HUDEP-2 (cell line): ENCODE results near the gene PTPRO.

Experiments used
- DNase-seq, 76 experiments: peaks; one replicate each; lab custom pipeline; 2025; ENCODE audit not compliant: unreplicated experiment in 76 of 76; lab: John Stamatoyannopoulos, UW

PTPRO gene

DNA sequence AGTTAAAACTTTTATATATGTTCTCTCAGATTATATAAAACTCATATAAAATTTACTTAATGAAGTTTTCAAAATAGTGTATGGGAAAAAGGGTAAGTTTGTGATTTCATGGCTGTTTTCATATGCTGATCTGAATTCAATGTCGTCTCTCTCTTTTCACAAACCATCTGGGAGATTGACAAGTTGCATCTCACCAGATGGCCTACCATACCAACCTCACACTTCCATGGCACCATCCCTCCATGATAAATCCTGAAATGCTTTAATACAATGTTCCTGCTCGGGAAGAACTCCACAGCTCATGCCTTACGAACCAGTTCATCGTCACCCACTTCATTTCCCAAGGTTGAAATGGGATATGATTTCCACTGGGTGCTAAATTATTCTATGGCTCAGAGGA, 22.3 kb downstream of the PTPRO start:
- DNase-seq, result no peak

DNA sequence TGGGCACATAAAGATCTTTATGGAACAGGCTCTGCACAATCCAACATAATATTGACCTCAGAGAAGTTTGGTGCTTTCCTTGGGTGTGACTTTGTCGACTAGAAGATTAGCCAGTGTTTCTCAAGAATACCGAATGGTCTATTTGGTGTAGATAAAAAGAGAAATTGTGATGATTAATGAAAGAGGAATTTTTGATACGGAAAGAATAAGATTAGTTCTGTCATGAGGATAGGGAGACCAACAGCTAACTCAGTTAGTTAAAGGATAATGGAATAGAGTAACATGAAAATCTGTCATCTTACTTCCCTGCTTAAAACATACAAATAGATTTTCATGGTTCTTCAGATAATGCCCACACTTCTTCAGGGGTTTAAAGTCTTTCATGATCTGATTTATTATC, 24.2 kb downstream of the PTPRO start:
- DNase-seq, result no peak

DNA sequence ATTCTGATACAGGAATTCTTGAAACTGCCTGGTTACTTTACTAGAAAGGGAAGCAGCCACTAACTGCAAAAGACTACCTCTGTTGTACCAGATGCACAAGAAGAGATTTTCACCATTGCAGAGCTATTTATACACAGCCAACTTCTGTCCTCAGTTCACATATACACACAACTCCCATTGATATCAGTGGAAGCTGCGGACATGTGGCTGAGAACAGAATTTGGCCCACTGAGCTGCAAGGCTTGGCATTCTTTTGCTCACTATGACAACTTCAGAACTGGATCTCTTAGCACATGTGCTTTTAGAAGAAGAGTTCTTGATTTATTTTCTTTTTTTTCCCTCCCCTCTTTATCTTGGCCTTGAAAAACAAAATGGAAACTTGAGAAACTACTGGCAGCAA, 28.3 kb downstream of the PTPRO start:
- DNase-seq, result no peak

DNA sequence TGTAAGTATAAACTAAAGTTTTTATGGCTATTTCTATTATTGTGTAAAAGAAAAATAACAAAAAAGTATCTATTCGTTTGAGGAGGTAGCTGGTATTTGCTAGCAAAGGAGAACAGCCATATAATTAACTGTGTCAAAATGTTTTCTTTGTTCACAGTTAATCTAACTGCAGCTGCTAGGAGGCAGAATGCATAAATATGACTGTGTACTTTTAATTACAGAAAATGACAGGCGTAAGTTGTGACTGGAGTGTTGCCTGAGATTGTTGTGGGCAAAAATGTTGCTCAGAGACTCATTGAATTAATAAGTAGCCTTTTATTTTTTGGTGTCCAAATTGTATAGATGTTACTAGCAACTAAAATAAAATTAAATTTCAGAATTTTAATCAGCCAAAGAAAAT, 33.5 kb downstream of the PTPRO start:
- no peak for DNase-seq

DNA sequence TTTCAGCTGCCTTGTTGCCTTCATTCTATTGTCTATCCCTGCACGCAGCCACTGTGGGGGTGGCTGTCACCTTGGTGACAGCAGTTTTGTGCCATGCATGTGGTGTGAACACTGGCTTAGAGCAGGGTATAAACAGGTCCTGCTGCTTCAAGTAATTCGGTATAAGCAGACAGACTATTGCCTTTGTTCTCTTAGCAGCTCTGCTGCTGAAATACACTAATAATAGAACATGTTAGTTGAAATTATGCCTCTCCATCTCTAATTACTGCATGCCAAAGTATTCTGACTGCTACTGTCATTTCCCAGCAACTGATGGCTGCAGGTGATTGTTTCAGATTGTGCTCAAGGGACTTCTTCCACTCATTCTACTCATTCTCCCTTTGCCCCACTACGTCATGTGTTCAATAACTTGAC, 34.6 kb downstream of the PTPRO start:
- no peak for DNase-seq

DNA sequence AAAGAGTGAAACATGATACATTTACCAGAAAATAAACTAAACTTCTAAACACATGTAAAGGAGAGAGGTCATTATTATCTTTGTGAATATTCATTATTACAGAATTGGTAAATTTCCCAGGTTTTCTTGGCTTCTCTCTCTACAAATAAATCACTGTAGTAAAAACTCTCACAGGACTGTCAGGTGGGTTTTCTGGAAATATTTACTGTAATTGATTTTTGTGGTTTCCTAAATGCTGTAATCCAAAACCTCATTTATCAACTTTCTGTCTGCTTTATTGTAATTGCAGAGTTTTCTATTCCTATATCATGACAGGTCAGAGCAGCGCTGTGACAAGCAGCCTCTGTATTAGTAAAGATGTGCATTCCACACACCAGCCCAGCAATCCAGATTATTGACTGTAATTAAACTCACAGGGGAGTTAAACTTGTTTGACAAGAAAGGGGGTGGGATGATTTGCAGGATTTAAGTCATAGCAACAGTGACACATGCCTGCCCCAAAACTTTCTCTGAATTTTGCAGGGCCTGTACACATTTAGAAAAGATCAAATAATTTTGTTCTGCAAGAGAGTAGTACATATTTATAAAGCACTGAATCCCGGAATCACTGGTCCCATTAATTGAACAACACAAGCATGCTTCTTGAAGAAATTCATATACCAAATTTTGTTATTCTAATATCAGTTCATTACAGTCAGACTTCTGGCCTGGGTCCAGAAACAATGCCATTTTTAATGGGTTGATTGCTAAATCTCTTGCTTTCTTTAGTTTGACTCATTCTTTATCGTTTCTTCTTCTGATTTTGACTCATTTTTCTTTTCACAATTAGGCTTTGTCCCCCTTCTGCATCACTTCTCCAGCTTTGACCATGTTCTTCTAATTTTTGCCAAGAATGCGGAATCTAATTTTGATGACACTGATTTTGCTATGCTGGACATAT, 42.2 kb downstream of the PTPRO start:
- no peak for DNase-seq

DNA sequence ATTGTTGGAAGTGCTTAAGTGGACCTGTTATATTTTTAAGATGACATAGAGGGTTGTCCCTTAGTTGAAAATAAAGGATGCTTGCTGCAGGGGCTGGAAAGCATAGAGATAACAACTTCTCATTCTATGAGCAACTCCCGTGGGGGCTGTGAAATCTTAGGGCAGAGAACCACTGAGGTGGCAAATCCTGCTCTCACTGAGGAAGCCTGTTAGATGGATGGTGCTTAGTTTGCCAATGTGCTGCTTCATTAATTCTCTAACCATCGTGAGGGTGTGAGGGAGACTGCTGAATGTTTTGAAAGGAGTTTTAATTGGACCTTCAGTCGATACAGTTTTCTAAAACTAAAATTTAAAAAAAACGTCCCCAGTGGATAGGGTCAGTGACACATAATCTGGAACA, 46.5 kb downstream of the PTPRO start:
- DNase-seq, result no peak

DNA sequence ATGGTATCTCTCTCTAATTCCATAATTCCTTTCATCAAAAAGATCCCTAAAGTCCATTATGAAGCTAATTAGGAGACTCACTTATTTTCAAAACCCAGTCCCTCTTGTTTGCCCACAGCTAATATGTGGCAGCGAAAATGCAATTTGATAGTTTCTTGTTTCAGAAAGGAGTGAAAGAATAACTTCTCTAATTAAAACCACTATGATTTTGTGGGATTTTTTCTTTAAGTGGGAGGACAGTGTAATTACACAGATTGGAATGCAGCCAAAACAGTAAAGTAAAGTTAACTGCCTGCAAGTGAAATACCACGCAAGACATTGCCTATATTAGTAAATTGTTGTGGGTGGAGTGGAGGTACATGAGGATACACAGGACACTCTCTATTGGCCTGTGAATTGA, 50.0 kb downstream of the PTPRO start:
- no peak for DNase-seq

DNA sequence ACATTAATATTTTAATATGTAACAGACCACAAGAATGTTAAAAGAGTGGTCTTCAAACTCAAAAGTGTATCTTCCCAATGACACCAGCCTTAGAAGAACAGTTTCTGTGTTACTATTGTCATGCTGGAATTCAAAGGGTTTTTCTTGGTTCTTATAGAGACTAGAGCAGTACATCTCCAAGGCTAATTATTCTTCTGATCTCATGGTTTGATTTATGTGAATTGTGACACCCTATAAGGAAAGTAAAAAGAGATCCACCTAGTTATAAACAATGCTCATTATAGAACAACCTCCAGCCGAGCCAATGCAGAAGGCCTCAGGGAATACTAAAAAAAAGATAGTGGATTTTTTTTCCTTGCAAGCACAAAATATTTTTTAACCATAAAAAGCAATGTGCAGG, 65.5 kb downstream of the PTPRO start:
- DNase-seq, result no peak

DNA sequence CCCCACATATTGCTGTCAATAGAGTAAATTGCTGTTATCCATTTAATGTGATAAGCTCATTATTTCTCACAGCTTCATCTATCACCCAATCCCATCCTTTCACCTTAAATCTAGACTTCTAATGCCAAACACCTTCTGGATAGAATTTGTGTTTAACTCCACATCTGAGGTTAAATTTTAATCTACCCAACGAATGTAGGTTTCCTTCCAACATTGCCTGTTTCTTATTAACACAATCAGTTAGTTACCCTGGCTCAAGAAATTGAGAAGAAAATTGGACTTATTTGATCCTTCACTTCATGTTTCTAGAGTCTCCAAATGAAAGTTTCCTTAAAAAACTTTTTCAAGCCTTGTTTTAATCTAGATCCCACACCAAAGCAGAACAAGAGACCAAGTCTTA, 67.3 kb downstream of the PTPRO start:
- DNase-seq, result no peak

DNA sequence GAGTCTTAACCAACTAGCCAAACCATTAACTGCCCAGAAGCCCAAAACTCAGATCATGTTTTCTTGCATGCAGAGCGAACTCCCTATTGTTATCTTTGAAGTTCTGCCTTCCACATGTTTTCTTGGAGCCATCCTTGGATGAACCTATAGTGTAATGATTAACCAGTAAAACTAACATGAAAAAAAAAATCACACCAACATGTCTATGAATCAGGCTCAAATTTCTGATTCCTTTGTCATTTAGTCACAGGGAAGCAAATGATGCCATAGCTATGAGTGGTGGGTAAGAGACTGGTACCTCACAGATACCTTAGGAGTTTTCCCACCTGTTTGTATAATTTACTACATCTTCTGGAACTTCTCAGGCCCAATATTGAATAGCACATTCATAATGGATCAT, 70.7 kb downstream of the PTPRO start:
- no peak for DNase-seq

DNA sequence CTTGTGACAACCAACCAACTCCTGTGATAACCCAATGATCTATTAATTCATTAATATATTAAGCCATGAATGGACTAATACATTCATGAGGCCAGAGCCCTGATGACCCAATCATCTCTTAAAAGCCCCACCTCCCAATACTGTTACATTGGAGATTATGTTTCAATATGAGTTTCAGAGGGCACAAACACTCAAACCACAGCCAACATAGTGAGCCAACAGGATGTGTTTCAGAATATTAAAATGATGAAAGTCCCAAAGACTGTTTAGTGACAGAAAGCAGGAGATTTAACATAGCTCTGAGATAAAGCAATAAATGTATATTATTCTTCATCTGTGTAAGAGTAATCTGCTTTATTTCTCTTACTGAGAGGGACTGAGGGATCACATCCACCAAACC, 71.7 kb downstream of the PTPRO start:
- no peak for DNase-seq

DNA sequence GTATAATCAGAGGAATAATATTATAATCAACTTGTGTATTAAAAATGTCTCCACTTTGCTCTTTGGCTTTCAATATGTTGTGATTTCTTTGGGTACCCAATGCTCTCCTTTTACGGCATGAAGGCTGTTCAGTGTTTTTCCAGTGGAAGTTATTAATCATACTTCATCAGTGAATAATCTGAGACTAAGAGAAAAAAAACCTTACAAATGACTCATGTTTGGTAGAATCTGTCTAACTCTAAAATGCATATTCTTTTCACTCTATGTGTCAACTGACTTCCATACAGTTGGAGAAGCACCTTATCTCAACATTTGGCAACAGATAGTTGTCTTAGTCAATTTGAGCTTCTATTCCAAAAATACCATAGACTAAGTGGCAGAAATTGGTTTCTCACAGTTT, 82.2 kb downstream of the PTPRO start:
- DNase-seq, result no peak

DNA sequence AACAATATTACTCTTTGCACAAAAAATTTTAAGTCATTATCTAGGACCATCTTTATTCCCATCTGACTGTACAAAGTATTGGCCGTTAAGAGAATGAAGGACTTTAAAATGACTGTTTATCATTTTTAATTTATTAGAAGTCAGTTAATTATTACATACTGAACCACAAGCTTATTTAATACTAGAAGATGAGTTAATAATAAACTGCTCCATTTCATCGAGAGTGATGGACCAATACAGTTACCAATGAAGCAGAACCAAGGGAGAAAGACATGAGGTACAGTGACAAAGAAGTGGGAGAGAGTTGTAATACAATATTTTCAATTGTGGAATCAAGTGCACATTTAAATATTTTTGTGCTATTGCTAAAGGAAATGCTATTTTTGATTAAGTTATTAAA, 83.3 kb downstream of the PTPRO start:
- DNase-seq, result no peak

DNA sequence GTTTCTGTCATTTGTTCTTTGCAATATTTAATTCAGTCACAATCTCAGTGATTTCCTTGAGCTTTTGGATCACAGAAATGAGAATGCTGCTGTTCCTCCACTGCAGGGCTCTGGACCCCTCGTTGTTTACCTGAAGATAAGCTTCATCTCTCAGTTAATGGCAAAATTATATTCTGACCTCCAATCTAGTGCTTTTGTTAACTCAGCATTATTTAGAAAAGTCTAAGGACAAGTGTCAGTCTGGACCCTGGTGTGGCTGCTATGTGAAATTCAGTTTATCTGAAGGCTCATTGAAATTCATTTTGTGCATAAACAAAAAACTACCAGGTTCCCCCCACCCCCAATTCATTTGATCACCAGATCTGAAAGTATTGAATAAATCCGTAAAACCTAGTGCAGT, 84.7 kb downstream of the PTPRO start:
- no peak for DNase-seq

DNA sequence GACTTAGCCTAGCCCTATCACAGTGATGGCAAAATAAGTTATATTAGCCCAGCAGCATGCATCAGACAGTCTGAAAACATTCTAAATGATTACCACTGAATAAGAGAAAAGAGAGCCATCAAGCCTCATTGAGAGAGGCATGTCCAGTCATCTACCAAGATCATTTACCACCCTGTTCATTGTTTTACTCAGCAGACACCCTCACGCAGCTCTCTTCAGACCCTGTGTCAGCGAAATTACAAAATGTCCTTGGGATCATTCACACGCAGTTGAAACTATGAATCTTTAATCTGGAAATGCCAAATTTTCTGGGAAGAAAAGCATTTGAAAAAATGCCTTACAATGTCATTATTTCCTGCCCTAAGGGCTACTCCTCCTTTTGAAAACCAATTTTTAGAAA, 89.5 kb downstream of the PTPRO start:
- no peak for DNase-seq

DNA sequence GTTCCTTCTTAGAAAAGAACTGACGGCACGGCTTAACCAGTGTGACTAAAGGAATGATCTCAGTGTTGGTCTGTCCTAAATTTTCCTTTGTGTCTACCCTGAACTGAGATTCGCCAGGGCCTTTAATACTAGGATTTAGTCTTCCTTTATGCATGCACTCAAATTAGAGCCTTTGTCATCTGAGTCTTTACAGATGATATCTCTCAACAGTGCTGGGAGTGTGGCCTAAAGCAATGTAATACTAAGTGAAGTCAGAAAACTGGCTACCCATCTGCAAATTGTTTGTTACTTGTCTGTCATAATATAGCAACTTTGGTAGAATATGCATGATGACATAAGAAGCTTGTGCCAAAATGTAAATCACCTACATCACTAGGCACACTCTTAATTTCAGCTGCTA, 95.4 kb downstream of the PTPRO start:
- DNase-seq, result no peak

DNA sequence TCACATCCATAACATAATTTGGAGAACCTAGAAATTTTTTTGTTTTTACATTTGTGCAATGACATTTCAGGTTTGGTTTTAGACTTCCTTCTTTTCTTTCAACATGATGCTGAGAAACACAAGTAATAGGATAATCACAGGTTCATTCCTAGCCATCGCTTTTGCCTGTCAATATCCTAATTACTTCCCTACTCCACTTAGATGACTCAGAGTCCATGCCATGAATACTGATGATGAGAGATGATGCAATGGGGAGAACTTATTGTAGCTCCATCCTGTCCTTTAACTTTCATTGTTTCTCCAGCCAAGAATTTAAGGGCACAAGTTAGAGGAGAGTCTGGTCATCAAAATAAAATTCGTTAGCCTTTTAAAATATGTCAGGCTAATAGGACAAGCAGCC, 101.3 kb downstream of the PTPRO start:
- DNase-seq, result no peak

DNA sequence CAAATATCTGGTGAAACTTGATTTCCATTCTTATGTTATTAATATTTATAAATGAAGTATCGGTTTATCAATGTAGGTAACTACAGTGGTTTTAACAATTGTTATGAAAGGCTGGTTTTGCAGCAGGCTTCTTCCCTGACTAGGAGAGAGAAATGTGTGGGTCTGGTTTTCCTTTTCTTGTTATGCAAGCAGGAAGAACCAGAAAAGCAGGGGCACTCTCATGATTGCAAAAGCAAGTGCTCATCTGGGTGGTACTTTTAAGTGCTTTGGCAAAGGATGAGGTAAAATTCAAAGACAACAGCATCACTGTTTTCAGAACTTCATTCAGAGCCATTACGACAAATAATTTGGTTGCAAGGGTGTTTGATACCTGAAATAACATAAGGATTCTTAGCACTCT, 105.6 kb downstream of the PTPRO start:
- no peak for DNase-seq

DNA sequence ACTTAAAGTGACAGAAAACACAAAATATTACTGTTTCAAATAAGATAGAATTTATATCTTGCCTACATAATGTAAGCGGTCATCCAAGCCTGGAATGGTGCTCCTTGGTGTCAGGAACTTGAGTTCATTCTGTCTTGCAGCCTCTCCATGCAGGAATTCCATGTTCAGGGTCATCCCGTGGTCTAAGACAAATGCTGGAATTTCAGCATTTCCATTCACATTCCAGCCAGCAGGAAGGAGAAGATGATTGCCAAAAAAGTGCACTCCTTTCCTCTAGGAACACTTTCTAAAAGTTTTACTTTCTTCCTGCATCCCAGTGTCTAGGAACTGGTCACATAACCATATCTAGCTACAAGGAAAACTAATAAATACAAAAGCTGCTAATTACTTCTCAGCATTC, 106.3 kb downstream of the PTPRO start:
- no peak for DNase-seq

DNA sequence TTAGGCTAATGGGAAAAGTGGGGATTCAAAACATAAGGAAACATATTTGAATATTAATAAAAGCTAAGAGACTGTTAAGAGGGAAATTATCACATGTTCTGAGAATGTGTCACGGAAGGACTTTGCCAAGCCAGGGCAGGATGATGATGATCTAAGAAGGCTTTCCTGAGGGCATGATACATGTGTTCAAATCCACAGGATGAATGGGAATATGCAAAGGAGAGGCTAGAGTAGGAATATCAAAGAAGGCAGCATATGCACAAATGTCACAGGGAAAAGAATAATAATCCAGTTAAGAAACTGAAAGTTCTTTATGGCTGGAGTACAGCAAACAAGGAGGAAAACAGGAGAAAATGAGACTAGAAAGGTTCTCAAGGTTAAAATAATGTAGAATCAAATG, 107.0 kb downstream of the PTPRO start:
- no peak for DNase-seq

DNA sequence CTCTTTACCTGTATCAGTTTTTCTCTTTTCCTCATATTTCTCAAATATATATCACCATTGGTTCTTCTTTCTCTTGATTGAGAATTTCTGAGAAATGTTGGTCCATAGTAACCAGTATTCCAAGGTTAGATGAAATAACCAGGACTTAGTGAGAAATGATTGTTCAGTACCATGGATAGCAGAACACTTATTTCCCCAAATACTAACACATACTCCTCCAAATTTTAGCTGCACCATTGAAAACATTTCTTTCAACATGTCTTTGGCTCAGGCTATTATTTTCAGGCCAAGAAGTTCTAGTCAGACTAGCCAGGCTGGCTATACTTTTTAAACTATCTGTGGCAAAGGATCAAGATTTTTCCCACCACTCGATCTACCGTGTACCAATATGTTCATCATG, 113.3 kb downstream of the PTPRO start:
- no peak for DNase-seq

DNA sequence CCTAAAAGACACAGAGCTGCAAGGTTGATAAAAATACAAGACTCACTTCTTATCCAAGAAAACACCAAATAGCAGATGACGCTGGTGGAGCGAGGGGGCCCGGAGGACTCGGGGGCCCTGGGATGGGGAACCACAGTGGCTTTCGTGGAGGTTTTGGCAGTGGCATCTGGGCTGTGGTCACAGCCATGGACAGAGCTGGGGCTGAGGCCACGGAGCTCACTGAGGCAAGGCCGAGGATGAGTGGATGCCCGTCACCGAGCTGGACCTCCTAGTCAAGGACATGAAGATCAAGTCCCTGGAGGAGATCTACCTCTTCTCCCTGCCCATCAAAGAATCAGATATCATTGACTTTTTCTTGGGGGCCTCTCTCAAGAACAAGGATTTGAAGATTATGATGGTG, 117.2 kb downstream of the PTPRO start:
- no peak for DNase-seq
